HEK293 (cell line): ENCODE results near the gene NID2.

ENCODE experiments used
- CTCF ChIA-PET: fragments of 350-600 bp; formaldehyde crosslinking; extraction: SDS; loops from one replicate; lab custom pipeline; 2021; ENCODE audit warnings: antibody characterized with exemption; lab: Yijun Ruan, JAX
- POLR2A ChIA-PET: fragments of 300-600 bp; formaldehyde crosslinking; extraction: SDS; loops from one replicate; lab custom pipeline; 2020; ENCODE audit warnings: antibody characterized with exemption, inconsistent platforms; lab: Yijun Ruan, JAX
- H3K27ac ChIP-seq: fragments of 200-500 bp; sonication (Bioruptor generic); 2 replicates; pipeline ENCODE4 v1.5.1; 2014; ENCODE audit warnings: low read depth, low read length, control low read depth, inconsistent platforms; ENCODE audit errors: extremely low read depth
- H3K36me3 ChIP-seq, 2 experiments: fragments of 200-500 bp in 1 of 2; sonication (Bioruptor generic) in 1 of 2; 1 replicate in 1 of 2; 2 replicates in 1 of 2; pipeline ENCODE4 v1.5.1; 2014 to 2017; ENCODE audit warnings: inconsistent platforms in 2 of 2, low read length in 2 of 2; ENCODE audit not compliant: control insufficient read depth in 2 of 2, insufficient read depth in 1 of 2
- H3K4me1 ChIP-seq: fragments of 200-500 bp; sonication (Bioruptor generic); 2 replicates; pipeline ENCODE4 v1.5.1; 2014; ENCODE audit warnings: mild to moderate bottlenecking, low read length, inconsistent platforms; ENCODE audit not compliant: control insufficient read depth, insufficient read depth
- H3K4me3 ChIP-seq: 2 replicates; pipeline ENCODE4 v1.5.1; 2011; ENCODE audit warnings: low read depth, mild to moderate bottlenecking, control low read depth, low read length, moderate library complexity
- H3K9me3 ChIP-seq: fragments of 200-500 bp; sonication (Bioruptor generic); 2 replicates; pipeline ENCODE4 v1.5.1; 2014; ENCODE audit warnings: low read depth, low read length, inconsistent platforms; ENCODE audit not compliant: control insufficient read depth, insufficient read depth
- BCL11B ChIP-seq: fragments of 450-650 bp; formaldehyde crosslinking; IDR thresholded peaks from 2 replicates; pipeline ENCODE4 v1.5.1; 2016; ENCODE audit warnings: low read depth, missing biosample characterization, missing genetic modification characterization
- IKZF3 ChIP-seq: fragments of 450-650 bp; IDR thresholded peaks from 2 replicates; pipeline ENCODE4 v1.5.0; 2018; ENCODE audit warnings: missing biosample characterization, mild to moderate bottlenecking, missing genetic modification characterization, moderate library complexity
- MZF1 ChIP-seq: fragments of 450-650 bp; formaldehyde crosslinking; IDR thresholded peaks from 2 replicates; pipeline ENCODE4 v1.5.1; 2017; ENCODE audit warnings: missing biosample characterization, missing genetic modification characterization, borderline replicate concordance
- SALL2 ChIP-seq: fragments of 450-650 bp; formaldehyde crosslinking; IDR thresholded peaks from 2 replicates; pipeline ENCODE4 v1.5.0; 2017; ENCODE audit warnings: missing biosample characterization, mild to moderate bottlenecking, missing genetic modification characterization, borderline replicate concordance
- TRIM28 ChIP-seq: IDR thresholded peaks from 2 replicates; pipeline ENCODE4 v1.6.1; 2011; ENCODE audit warnings: low read length, control low read depth, borderline replicate concordance
- ZBTB17 ChIP-seq: fragments of 450-650 bp; formaldehyde crosslinking; IDR thresholded peaks from 2 replicates; pipeline ENCODE4 v1.5.1; 2016; ENCODE audit warnings: missing biosample characterization, missing genetic modification characterization
- ZNF114 ChIP-seq: fragments of 450-650 bp; formaldehyde crosslinking; IDR thresholded peaks from 2 replicates; pipeline ENCODE4 v1.5.0; 2017; ENCODE audit warnings: missing biosample characterization, missing genetic modification characterization
- ZNF140 ChIP-seq: fragments of 450-650 bp; formaldehyde crosslinking; IDR thresholded peaks from 2 replicates; pipeline ENCODE4 v1.5.1; 2016; ENCODE audit warnings: missing biosample characterization, missing genetic modification characterization
- ZNF155 ChIP-seq: fragments of 450-650 bp; formaldehyde crosslinking; IDR thresholded peaks from 2 replicates; pipeline ENCODE4 v1.5.1; 2016; ENCODE audit warnings: missing biosample characterization, missing genetic modification characterization
- ZNF292 ChIP-seq: fragments of 450-650 bp; formaldehyde crosslinking; IDR thresholded peaks from 2 replicates; pipeline ENCODE4 v1.5.1; 2016; ENCODE audit warnings: low read depth, missing biosample characterization, missing genetic modification characterization, borderline replicate concordance
- ZNF514 ChIP-seq: fragments of 450-650 bp; formaldehyde crosslinking; IDR thresholded peaks from 2 replicates; pipeline ENCODE4 v1.5.1; 2016; ENCODE audit warnings: missing biosample characterization, missing genetic modification characterization
- ZNF529 ChIP-seq: fragments of 450-650 bp; formaldehyde crosslinking; IDR thresholded peaks from 2 replicates; pipeline ENCODE4 v1.5.1; 2017; ENCODE audit warnings: missing genetic modification characterization, missing biosample characterization; ENCODE audit not compliant: insufficient replicate concordance
- ZNF549 ChIP-seq: fragments of 450-650 bp; IDR thresholded peaks from 2 replicates; pipeline ENCODE4 v1.5.1; 2018; ENCODE audit warnings: missing biosample characterization, missing genetic modification characterization, mild to moderate bottlenecking, inconsistent platforms, moderate library complexity
- ZNF610 ChIP-seq: fragments of 450-650 bp; formaldehyde crosslinking; IDR thresholded peaks from 2 replicates; pipeline ENCODE4 v1.5.1; 2016; ENCODE audit warnings: missing biosample characterization, missing genetic modification characterization, borderline replicate concordance
- ZNF629 ChIP-seq: fragments of 450-650 bp; formaldehyde crosslinking; IDR thresholded peaks from 2 replicates; pipeline ENCODE4 v1.5.1; 2017; ENCODE audit warnings: missing biosample characterization, missing genetic modification characterization
- ZNF776 ChIP-seq: fragments of 450-650 bp; formaldehyde crosslinking; IDR thresholded peaks from 2 replicates; pipeline ENCODE4 v1.5.0; 2017; ENCODE audit warnings: missing biosample characterization, missing genetic modification characterization, borderline replicate concordance
- ZXDB ChIP-seq: fragments of 450-650 bp; formaldehyde crosslinking; IDR thresholded peaks from 2 replicates; pipeline ENCODE4 v1.5.1; 2016; ENCODE audit warnings: missing biosample characterization, missing genetic modification characterization
- TF ChIP-seq, protein P1 (sequence below): fragments of 450-650 bp; formaldehyde crosslinking; IDR thresholded peaks from 2 replicates; pipeline ENCODE4 v1.5.1; 2016; ENCODE audit warnings: missing biosample characterization, missing genetic modification characterization
- TF ChIP-seq, protein P2 (sequence below): fragments of 450-650 bp; formaldehyde crosslinking; IDR thresholded peaks from 2 replicates; pipeline ENCODE4; 2016; ENCODE audit warnings: missing biosample characterization, missing genetic modification characterization
- TF ChIP-seq, protein P3 (sequence below): fragments of 450-650 bp; formaldehyde crosslinking; IDR thresholded peaks from 2 replicates; pipeline ENCODE4 v1.5.1; 2016; ENCODE audit warnings: missing biosample characterization, missing genetic modification characterization
- TF ChIP-seq, protein P4 (sequence below): fragments of 450-650 bp; formaldehyde crosslinking; IDR thresholded peaks from 2 replicates; pipeline ENCODE4 v1.5.1; 2016; ENCODE audit warnings: missing biosample characterization, missing genetic modification characterization
- TF ChIP-seq, protein P5 (sequence below): fragments of 450-650 bp; formaldehyde crosslinking; IDR thresholded peaks from 2 replicates; pipeline ENCODE4 v1.5.1; 2016; ENCODE audit warnings: missing biosample characterization, missing genetic modification characterization

Gene NID2

DNA sequence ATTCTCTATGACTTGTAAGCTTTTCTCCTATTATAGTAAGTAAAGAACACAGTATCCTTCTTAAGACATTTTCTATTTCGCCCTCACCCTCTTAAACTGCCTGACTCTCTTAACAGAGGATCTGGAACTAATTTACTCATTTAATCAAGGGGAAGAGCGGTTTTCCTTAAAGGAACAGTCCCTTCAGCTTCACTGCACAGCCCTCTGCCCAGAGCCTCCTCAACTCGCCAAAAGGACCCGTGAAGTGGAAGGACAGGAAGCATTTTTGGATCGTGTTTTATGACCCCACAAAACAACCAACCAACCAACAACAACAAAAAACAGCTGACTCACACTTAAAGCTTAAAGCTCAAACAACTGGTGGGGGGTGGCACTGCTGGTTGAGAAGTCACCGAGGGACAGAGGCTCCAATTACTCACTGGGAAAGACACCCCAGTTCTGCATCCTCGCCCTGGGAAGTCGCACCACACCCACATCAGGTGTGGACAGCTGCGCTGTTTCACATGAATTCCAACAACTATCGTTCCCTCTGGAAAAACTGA, 35.7 kb downstream of the NID2 start (continued):
- TF ChIP-seq ZNF529 (tag by site-specific recombination): no peak
- TF ChIP-seq, protein P1, sequence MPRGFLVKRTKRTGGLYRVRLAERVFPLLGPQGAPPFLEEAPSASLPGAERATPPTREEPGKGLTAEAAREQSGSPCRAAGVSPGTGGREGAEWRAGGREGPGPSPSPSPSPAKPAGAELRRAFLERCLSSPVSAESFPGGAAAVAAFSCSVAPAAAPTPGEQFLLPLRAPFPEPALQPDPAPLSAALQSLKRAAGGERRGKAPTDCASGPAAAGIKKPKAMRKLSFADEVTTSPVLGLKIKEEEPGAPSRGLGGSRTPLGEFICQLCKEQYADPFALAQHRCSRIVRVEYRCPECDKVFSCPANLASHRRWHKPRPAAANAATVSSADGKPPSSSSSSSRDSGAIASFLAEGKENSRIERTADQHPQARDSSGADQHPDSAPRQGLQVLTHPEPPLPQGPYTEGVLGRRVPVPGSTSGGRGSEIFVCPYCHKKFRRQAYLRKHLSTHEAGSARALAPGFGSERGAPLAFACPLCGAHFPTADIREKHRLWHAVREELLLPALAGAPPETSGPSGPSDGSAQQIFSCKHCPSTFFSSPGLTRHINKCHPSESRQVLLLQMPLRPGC (tag by site-specific recombination): no peak

DNA sequence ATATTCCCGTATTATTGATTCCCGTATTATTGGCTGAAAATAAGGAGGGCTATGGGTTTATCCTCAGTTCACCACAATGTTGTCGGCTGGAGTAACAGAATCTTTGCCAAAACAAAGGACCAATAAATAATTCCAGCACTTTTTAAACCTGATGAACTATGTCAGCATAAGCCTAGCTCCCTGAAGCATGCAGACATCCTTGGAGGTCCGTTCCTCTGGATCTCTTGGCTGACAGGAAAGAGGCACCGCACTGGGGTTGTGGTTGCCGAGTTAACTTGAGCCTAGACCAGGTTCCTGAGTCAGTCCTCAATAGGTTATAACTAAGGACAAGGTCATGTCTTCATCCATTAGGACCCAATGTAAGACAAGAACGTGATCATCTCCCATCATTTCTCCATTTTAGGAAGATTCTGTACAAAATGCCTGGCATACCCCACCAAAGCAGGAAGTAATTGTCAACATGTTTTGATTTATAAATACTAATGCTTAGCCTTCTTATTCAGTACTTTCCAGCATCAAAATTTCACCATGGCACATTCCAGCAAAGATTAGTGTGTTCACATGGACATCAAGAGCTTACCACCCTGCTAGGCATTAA, 36.6 kb downstream of the NID2 start:
- no peak for TF ChIP-seq IKZF3 (tag by site-specific recombination)
- TF ChIP-seq ZNF114: no peak
- no peak for TF ChIP-seq TRIM28
- no peak for TF ChIP-seq ZXDB (tag by site-specific recombination)
- TF ChIP-seq, protein P2, sequence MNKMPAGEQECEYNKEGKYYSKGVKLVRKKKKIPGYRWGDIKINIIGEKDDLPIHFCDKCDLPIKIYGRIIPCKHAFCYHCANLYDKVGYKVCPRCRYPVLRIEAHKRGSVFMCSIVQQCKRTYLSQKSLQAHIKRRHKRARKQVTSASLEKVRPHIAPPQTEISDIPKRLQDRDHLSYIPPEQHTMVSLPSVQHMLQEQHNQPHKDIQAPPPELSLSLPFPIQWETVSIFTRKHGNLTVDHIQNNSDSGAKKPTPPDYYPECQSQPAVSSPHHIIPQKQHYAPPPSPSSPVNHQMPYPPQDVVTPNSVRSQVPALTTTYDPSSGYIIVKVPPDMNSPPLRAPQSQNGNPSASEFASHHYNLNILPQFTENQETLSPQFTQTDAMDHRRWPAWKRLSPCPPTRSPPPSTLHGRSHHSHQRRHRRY (tag by site-specific recombination): no peak
- TF ChIP-seq, protein P3, sequence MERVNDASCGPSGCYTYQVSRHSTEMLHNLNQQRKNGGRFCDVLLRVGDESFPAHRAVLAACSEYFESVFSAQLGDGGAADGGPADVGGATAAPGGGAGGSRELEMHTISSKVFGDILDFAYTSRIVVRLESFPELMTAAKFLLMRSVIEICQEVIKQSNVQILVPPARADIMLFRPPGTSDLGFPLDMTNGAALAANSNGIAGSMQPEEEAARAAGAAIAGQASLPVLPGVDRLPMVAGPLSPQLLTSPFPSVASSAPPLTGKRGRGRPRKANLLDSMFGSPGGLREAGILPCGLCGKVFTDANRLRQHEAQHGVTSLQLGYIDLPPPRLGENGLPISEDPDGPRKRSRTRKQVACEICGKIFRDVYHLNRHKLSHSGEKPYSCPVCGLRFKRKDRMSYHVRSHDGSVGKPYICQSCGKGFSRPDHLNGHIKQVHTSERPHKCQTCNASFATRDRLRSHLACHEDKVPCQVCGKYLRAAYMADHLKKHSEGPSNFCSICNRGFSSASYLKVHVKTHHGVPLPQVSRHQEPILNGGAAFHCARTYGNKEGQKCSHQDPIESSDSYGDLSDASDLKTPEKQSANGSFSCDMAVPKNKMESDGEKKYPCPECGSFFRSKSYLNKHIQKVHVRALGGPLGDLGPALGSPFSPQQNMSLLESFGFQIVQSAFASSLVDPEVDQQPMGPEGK: no peak
- TF ChIP-seq, protein P4, sequence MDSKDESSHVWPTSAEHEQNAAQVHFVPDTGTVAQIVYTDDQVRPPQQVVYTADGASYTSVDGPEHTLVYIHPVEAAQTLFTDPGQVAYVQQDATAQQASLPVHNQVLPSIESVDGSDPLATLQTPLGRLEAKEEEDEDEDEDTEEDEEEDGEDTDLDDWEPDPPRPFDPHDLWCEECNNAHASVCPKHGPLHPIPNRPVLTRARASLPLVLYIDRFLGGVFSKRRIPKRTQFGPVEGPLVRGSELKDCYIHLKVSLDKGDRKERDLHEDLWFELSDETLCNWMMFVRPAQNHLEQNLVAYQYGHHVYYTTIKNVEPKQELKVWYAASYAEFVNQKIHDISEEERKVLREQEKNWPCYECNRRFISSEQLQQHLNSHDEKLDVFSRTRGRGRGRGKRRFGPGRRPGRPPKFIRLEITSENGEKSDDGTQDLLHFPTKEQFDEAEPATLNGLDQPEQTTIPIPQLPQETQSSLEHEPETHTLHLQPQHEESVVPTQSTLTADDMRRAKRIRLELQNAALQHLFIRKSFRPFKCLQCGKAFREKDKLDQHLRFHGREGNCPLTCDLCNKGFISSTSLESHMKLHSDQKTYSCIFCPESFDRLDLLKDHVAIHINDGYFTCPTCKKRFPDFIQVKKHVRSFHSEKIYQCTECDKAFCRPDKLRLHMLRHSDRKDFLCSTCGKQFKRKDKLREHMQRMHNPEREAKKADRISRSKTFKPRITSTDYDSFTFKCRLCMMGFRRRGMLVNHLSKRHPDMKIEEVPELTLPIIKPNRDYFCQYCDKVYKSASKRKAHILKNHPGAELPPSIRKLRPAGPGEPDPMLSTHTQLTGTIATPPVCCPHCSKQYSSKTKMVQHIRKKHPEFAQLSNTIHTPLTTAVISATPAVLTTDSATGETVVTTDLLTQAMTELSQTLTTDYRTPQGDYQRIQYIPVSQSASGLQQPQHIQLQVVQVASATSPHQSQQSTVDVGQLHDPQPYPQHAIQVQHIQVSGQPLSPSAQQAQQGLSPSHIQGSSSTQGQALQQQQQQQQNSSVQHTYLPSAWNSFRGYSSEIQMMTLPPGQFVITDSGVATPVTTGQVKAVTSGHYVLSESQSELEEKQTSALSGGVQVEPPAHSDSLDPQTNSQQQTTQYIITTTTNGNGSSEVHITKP (tag by site-specific recombination): no peak
- TF ChIP-seq BCL11B (tag by site-specific recombination): no peak
- no peak for TF ChIP-seq ZNF292 (tag by site-specific recombination)
- TF ChIP-seq, protein P5, sequence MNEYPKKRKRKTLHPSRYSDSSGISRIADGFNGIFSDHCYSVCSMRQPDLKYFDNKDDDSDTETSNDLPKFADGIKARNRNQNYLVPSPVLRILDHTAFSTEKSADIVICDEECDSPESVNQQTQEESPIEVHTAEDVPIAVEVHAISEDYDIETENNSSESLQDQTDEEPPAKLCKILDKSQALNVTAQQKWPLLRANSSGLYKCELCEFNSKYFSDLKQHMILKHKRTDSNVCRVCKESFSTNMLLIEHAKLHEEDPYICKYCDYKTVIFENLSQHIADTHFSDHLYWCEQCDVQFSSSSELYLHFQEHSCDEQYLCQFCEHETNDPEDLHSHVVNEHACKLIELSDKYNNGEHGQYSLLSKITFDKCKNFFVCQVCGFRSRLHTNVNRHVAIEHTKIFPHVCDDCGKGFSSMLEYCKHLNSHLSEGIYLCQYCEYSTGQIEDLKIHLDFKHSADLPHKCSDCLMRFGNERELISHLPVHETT (tag by site-specific recombination): no peak
- TF ChIP-seq ZBTB17 (tag by site-specific recombination): no peak
- no peak for TF ChIP-seq SALL2
- TF ChIP-seq ZNF155 (tag by site-specific recombination): no peak
- no peak for TF ChIP-seq MZF1 (tag by site-specific recombination)
- TF ChIP-seq ZNF549 (tag by site-specific recombination): no peak
- TF ChIP-seq ZNF629 (tag by site-specific recombination): no peak
- no peak for TF ChIP-seq ZNF610
- TF ChIP-seq ZNF776 (tag by site-specific recombination): no peak
- no peak for TF ChIP-seq ZNF140
- no peak for TF ChIP-seq ZNF514
- Histone ChIP-seq H3K4me3 (no peak overlapping the region), H3K9me3 (no peaks in the 10 kb centered on the region), H3K4me1 (no peaks in the 10 kb centered on the region), H3K27ac (no peak overlapping the region), H3K36me3 (no peaks in the 10 kb centered on the region; a peak in 1 of 3 replicates)
- ChIA-PET CTCF (interaction anchor here (0.5 kb wide), 1 partner anchor 39 kb away, joined by 3 read pairs; no protein-coding TSS in a partner anchor), POLR2A (interaction anchor here (0.5 kb wide), 1 partner anchor 14 kb away, joined by 4 read pairs; no protein-coding TSS in a partner anchor)
